ENCODE data around the gene ITGAL. TPM values are rescaled to one million over a fixed set of nuclear protein-coding genes. Genes with fewer than 3 reads are reported as not detected.

The ITGAL gene
- total RNA-seq, 1 experiment from 2014 or later, result 0.57 TPM

GRCh38 chr16:30567991-30568638, 95.6 kb downstream of the ITGAL start:
- intact Hi-C loops (cut with micrococcal nuclease; ENCODE audit: unreplicated experiment), result loop anchor here (1.0 kb wide), 1 partner anchor 41 kb away; no protein-coding TSS in a partner anchor
- H3K36me3 Mint-ChIP-seq (ENCODE audit: insufficient read depth, unreplicated experiment), result peaks cover 26% of the 10 kb centered on the region
- no TSS peak for BruUV-seq (replicated peaks)
- H3K9me3 Mint-ChIP-seq (ENCODE audit: unreplicated experiment), result no peaks in the 10 kb centered on the region
- H3K4me3 Mint-ChIP-seq (ENCODE audit: unreplicated experiment), result no peak overlapping the region
- peaks cover 3% of the 10 kb centered on the region for H3K4me1 Mint-ChIP-seq (ENCODE audit: low read depth, unreplicated experiment)
- H3K9me3 ChIP-seq, result no peaks in the 10 kb centered on the region
- no peaks in the 10 kb centered on the region for H3K27me3 ChIP-seq (replicated peaks; ENCODE audit: control insufficient read depth, insufficient read depth, low read length)
- CTCF ChIA-PET, result interaction anchor here (0.6 to 1.8 kb wide), 2 partner anchors 10 to 35 kb away, joined by 3 to 4 read pairs; partner anchors contain the start of gene ZNF764
- H3K4me1 ChIP-seq, result no peaks in the 10 kb centered on the region
- no peak overlapping the region for H3K4me3 ChIP-seq (ENCODE audit: low read depth, low read length)
- POLR2A ChIA-PET, result interaction anchor here (0.6 to 0.7 kb wide), 2 partner anchors 11 to 18 kb away, joined by 3 to 5 read pairs; no protein-coding TSS in a partner anchor
- no peaks in the 10 kb centered on the region for H3K36me3 ChIP-seq (ENCODE audit: control insufficient read depth, insufficient read depth, low read length)
- H3K27ac Mint-ChIP-seq (ENCODE audit: unreplicated experiment), result no peak overlapping the region
- TF ChIP-seq CTCF (IDR thresholded peaks at IDR 0.05; ENCODE audit: insufficient read depth in 1 of 2, low read depth in 1 of 2, low read length in 1 of 2, severe bottlenecking in 1 of 2, unreplicated experiment in 1 of 2), result no peak
- H3K27me3 Mint-ChIP-seq (ENCODE audit: insufficient read depth, unreplicated experiment), result no peaks in the 10 kb centered on the region
- peak in 1 of 2 experiments; percentile 40 for DNase-seq

- DNase-seq, result no peak
- no TSS peak for BruUV-seq (replicated peaks)
- TF ChIP-seq CTCF (IDR thresholded peaks at IDR 0.05; ENCODE audit: insufficient read depth in 1 of 2, low read depth in 1 of 2, low read length in 1 of 2, severe bottlenecking in 1 of 2, unreplicated experiment in 1 of 2), result no peak
- no peaks in the 10 kb centered on the region for H3K36me3 ChIP-seq (ENCODE audit: control insufficient read depth, insufficient read depth, low read length)
- H3K4me1 ChIP-seq, result no peaks in the 10 kb centered on the region
- H3K27ac Mint-ChIP-seq (ENCODE audit: unreplicated experiment), result no peak overlapping the region
- peaks cover 29% of the 10 kb centered on the region for H3K36me3 Mint-ChIP-seq (ENCODE audit: insufficient read depth, unreplicated experiment)
- intact Hi-C loops (cut with micrococcal nuclease; ENCODE audit: unreplicated experiment), result no loop called here
- no peaks in the 10 kb centered on the region for H3K27me3 Mint-ChIP-seq (ENCODE audit: insufficient read depth, unreplicated experiment)
- H3K4me3 ChIP-seq (ENCODE audit: low read depth, low read length), result no peak overlapping the region
- H3K9me3 Mint-ChIP-seq (ENCODE audit: unreplicated experiment), result no peaks in the 10 kb centered on the region
- H3K27me3 ChIP-seq (replicated peaks; ENCODE audit: control insufficient read depth, insufficient read depth, low read length), result no peaks in the 10 kb centered on the region
- H3K4me1 Mint-ChIP-seq (ENCODE audit: low read depth, unreplicated experiment), result peaks cover 7% of the 10 kb centered on the region
- H3K4me3 Mint-ChIP-seq (ENCODE audit: unreplicated experiment), result no peak overlapping the region
- ChIA-PET CTCF (no interaction called here), POLR2A (no interaction called here)
- no peaks in the 10 kb centered on the region for H3K9me3 ChIP-seq
These were observed 96.7 kb downstream of the ITGAL start for GRCh38 chr16:30569281-30569680.

- intact Hi-C loops (cut with micrococcal nuclease; ENCODE audit: unreplicated experiment), result loop anchor here (2.0 kb wide), 1 partner anchor 65 kb away; no protein-coding TSS in a partner anchor
- H3K27me3 ChIP-seq (replicated peaks; ENCODE audit: control insufficient read depth, insufficient read depth, low read length), result no peaks in the 10 kb centered on the region
- BruUV-seq (replicated peaks), result no TSS peak
- H3K4me1 ChIP-seq, result no peaks in the 10 kb centered on the region
- no peaks in the 10 kb centered on the region for H3K27me3 Mint-ChIP-seq (ENCODE audit: insufficient read depth, unreplicated experiment)
- no peak for DNase-seq
- no peak overlapping the region for H3K4me3 ChIP-seq (ENCODE audit: low read depth, low read length)
- no peaks in the 10 kb centered on the region for H3K36me3 ChIP-seq (ENCODE audit: control insufficient read depth, insufficient read depth, low read length)
- H3K9me3 Mint-ChIP-seq (ENCODE audit: unreplicated experiment), result no peaks in the 10 kb centered on the region
- POLR2A ChIA-PET, result interaction anchor here (0.7 kb wide), 1 partner anchor 35 kb away, joined by 3 read pairs; the partner anchor contains the start of gene ZNF747
- H3K36me3 Mint-ChIP-seq (ENCODE audit: insufficient read depth, unreplicated experiment), result peaks cover 29% of the 10 kb centered on the region
- no peaks in the 10 kb centered on the region for H3K9me3 ChIP-seq
- no peak overlapping the region for H3K27ac Mint-ChIP-seq (ENCODE audit: unreplicated experiment)
- CTCF ChIA-PET, result interaction anchor here (2.4 kb wide), 1 partner anchor 35 kb away, joined by 14 read pairs; the partner anchor contains the start of gene ZNF747
- peaks cover 7% of the 10 kb centered on the region for H3K4me1 Mint-ChIP-seq (ENCODE audit: low read depth, unreplicated experiment)
- TF ChIP-seq CTCF (IDR thresholded peaks at IDR 0.05; ENCODE audit: insufficient read depth in 1 of 2, low read depth in 1 of 2, low read length in 1 of 2, severe bottlenecking in 1 of 2, unreplicated experiment in 1 of 2), result no peak
- peak overlapping the region; percentile 82 for H3K4me3 Mint-ChIP-seq (ENCODE audit: unreplicated experiment)
These were observed 97.4 kb downstream of the ITGAL start for GRCh38 chr16:30569746-30570635.
